ENCODE measurements around the gene FBXW9.
"Not testable (repeated sequence)": the region's sequence is repeated elsewhere in the genome, so short reads cannot be mapped to it uniquely, and the experiment has no call there.

FBXW9 gene

GRCh38 chr19:12733369-12734214 is 37.2 kb upstream of the FBXW9 start:
- DNase-seq (ENCODE audit: extremely low spot score): no peak
- POLR2A ChIA-PET: interaction anchor here (0.6 to 6.1 kb wide), 15 partner anchors 11 to 213 kb away, joined by 3 to 133 read pairs (median 3); partner anchors contain the start of genes JUNB, RAD23A and TNPO2
- CTCF ChIA-PET: interaction anchor here (0.6 to 1.7 kb wide), 5 partner anchors 12 to 509 kb away, joined by 3 to 8 read pairs (median 4); no protein-coding TSS in a partner anchor
- no peak for TF ChIP-seq SUZ12 (IDR thresholded peaks at IDR 0.05)
- TF ChIP-seq CTBP1 (IDR thresholded peaks at IDR 0.05; ENCODE audit: borderline replicate concordance): no peak
- TF ChIP-seq ELF4 (IDR thresholded peaks at IDR 0.05): no peak
- TF ChIP-seq FOXA1 (IDR thresholded peaks at IDR 0.05): no peak
- no peak for TF ChIP-seq TARDBP (IDR thresholded peaks at IDR 0.05)
- TF ChIP-seq BHLHE40 (IDR thresholded peaks at IDR 0.05; ENCODE audit: borderline replicate concordance): no peak
- TF ChIP-seq ARNT (IDR thresholded peaks at IDR 0.05): no peak
- no peak for TF ChIP-seq L3MBTL2 (conservative IDR thresholded peaks at IDR 0.05)
- no peak for TF ChIP-seq HDGF (IDR thresholded peaks at IDR 0.05; ENCODE audit: borderline replicate concordance)
- TF ChIP-seq PKNOX1 (IDR thresholded peaks at IDR 0.05): no peak
- no peak for TF ChIP-seq FOXM1 (IDR thresholded peaks at IDR 0.05; ENCODE audit: borderline replicate concordance)
- TF ChIP-seq NFRKB (IDR thresholded peaks at IDR 0.05): no peak
- no peak for TF ChIP-seq FOXK2 (IDR thresholded peaks at IDR 0.05)

GRCh38 chr19:12731337-12731736 is 34.9 kb upstream of the FBXW9 start:
- CTCF ChIA-PET: no interaction called here
- POLR2A ChIA-PET: interaction anchor here (1.9 kb wide), 1 partner anchor 9 kb away, joined by 7 read pairs; no protein-coding TSS in a partner anchor
- DNase-seq (ENCODE audit: extremely low spot score): no peak
- no peak for TF ChIP-seq FOXA1 (IDR thresholded peaks at IDR 0.05)
- no peak for TF ChIP-seq SUZ12 (IDR thresholded peaks at IDR 0.05)
- no peak for TF ChIP-seq FOXM1 (IDR thresholded peaks at IDR 0.05; ENCODE audit: borderline replicate concordance)
- TF ChIP-seq ARNT (IDR thresholded peaks at IDR 0.05): no peak
- no peak for TF ChIP-seq SP1 (IDR thresholded peaks at IDR 0.05)
- TF ChIP-seq PKNOX1 (IDR thresholded peaks at IDR 0.05): no peak
- TF ChIP-seq ELF4 (IDR thresholded peaks at IDR 0.05): no peak
- no peak for TF ChIP-seq FOXK2 (IDR thresholded peaks at IDR 0.05)
- no peak for TF ChIP-seq CTBP1 (IDR thresholded peaks at IDR 0.05; ENCODE audit: borderline replicate concordance)
- TF ChIP-seq TARDBP (IDR thresholded peaks at IDR 0.05): no peak

GRCh38 chr19:12730064-12730463 is 33.6 kb upstream of the FBXW9 start:
- no peak for TF ChIP-seq CTBP1 (IDR thresholded peaks at IDR 0.05; ENCODE audit: borderline replicate concordance)
- TF ChIP-seq SUZ12 (IDR thresholded peaks at IDR 0.05): no peak
- no peak for TF ChIP-seq HDGF (IDR thresholded peaks at IDR 0.05; ENCODE audit: borderline replicate concordance)
- no peak for TF ChIP-seq BHLHE40 (IDR thresholded peaks at IDR 0.05; ENCODE audit: borderline replicate concordance)
- TF ChIP-seq NFRKB (IDR thresholded peaks at IDR 0.05): no peak
- TF ChIP-seq FOXA1 (IDR thresholded peaks at IDR 0.05): no peak
- no peak for TF ChIP-seq PKNOX1 (IDR thresholded peaks at IDR 0.05)
- no peak for TF ChIP-seq LEF1 (IDR thresholded peaks at IDR 0.05; ENCODE audit: borderline replicate concordance)
- TF ChIP-seq TARDBP (IDR thresholded peaks at IDR 0.05): no peak
- no peak for TF ChIP-seq SP1 (IDR thresholded peaks at IDR 0.05)
- POLR2A ChIA-PET: interaction anchor here (1.9 kb wide), 1 partner anchor 8 kb away, joined by 7 read pairs; no protein-coding TSS in a partner anchor
- CTCF ChIA-PET: no interaction called here
- no peak for DNase-seq (ENCODE audit: extremely low spot score)

- CTCF ChIA-PET: no interaction called here
- POLR2A ChIA-PET: no interaction called here
- DNase-seq (ENCODE audit: extremely low spot score): no peak
- TF ChIP-seq LEF1 (IDR thresholded peaks at IDR 0.05; ENCODE audit: borderline replicate concordance) (no peak), PKNOX1 (IDR thresholded peaks at IDR 0.05) (no peak), FOXK2 (IDR thresholded peaks at IDR 0.05) (no peak), ELF4 (IDR thresholded peaks at IDR 0.05) (no peak), TARDBP (IDR thresholded peaks at IDR 0.05) (no peak), FOXA1 (IDR thresholded peaks at IDR 0.05) (no peak), SP1 (IDR thresholded peaks at IDR 0.05) (no peak), ARNT (IDR thresholded peaks at IDR 0.05) (no peak), NFRKB (IDR thresholded peaks at IDR 0.05) (no peak), SUZ12 (IDR thresholded peaks at IDR 0.05) (no peak)
These were observed 31.5 kb upstream of the FBXW9 start for GRCh38 chr19:12727745-12728433.

- CTCF ChIA-PET: no interaction called here
- TF ChIP-seq FOXM1 (IDR thresholded peaks at IDR 0.05; ENCODE audit: borderline replicate concordance) (no peak), ARNT (IDR thresholded peaks at IDR 0.05) (no peak), BHLHE40 (IDR thresholded peaks at IDR 0.05; ENCODE audit: borderline replicate concordance) (no peak), SP1 (IDR thresholded peaks at IDR 0.05) (no peak), LEF1 (IDR thresholded peaks at IDR 0.05; ENCODE audit: borderline replicate concordance) (no peak)
- no peak for DNase-seq (ENCODE audit: extremely low spot score)
- POLR2A ChIA-PET: interaction anchor here (1.0 kb wide), 1 partner anchor 33 kb away, joined by 3 read pairs; no protein-coding TSS in a partner anchor
These were observed 30.5 kb upstream of the FBXW9 start for GRCh38 chr19:12726988-12727316.

- DNase-seq (ENCODE audit: extremely low spot score): not testable (repeated sequence)
- CTCF ChIA-PET: interaction anchor here (0.7 kb wide), 1 partner anchor 1103 kb away, joined by 4 read pairs; no protein-coding TSS in a partner anchor
- POLR2A ChIA-PET: interaction anchor here (6.2 kb wide), 1 partner anchor 9 kb away, joined by 133 read pairs; the partner anchor contains the start of genes GET3 and TRIR
These were observed 29.2 kb upstream of the FBXW9 start for GRCh38 chr19:12725612-12726011.

Measured in HEK293T (cell line).